ENCODE measurements around the gene HECTD1.

HECTD1 gene

GRCh38 chr14:31229009-31229408 is 21.4 kb upstream of the HECTD1 start:
- TF ChIP-seq CTCF (IDR thresholded peaks at IDR 0.05; ENCODE audit: low read depth, low read length): no peak
- Histone ChIP-seq H3K4me3 (ENCODE audit: low read depth, low read length) (no peak overlapping the region), H3K27me3 (ENCODE audit: insufficient read depth, low read depth, severe bottlenecking) (no peaks in the 10 kb centered on the region), H3K36me3 (no peaks in the 10 kb centered on the region), H3K27ac (no peak overlapping the region), H3K9me3 (ENCODE audit: severe bottlenecking) (no peaks in the 10 kb centered on the region)
- DNase-seq: no peak

GRCh38 chr14:31228533-31228932 is 20.9 kb upstream of the HECTD1 start:
- Histone ChIP-seq H3K36me3 (no peaks in the 10 kb centered on the region), H3K9me3 (ENCODE audit: severe bottlenecking) (no peaks in the 10 kb centered on the region), H3K27ac (no peak overlapping the region), H3K27me3 (ENCODE audit: insufficient read depth, low read depth, severe bottlenecking) (no peaks in the 10 kb centered on the region), H3K4me3 (ENCODE audit: low read depth, low read length) (no peak overlapping the region)
- TF ChIP-seq CTCF (IDR thresholded peaks at IDR 0.05; ENCODE audit: low read depth, low read length): no peak
- no peak for DNase-seq

GRCh38 chr14:31224808-31225207 is 17.2 kb upstream of the HECTD1 start:
- H3K27ac ChIP-seq: no peak overlapping the region
- no peaks in the 10 kb centered on the region for H3K27me3 ChIP-seq (ENCODE audit: insufficient read depth, low read depth, severe bottlenecking)
- H3K9me3 ChIP-seq (ENCODE audit: severe bottlenecking): no peaks in the 10 kb centered on the region
- no peaks in the 10 kb centered on the region for H3K36me3 ChIP-seq
- DNase-seq: no peak
- no peak for TF ChIP-seq CTCF (IDR thresholded peaks at IDR 0.05; ENCODE audit: low read depth, low read length)
- no peak overlapping the region for H3K4me3 ChIP-seq (ENCODE audit: low read depth, low read length)

GRCh38 chr14:31223331-31223730 is 15.7 kb upstream of the HECTD1 start:
- Histone ChIP-seq H3K36me3 (no peaks in the 10 kb centered on the region), H3K27ac (0 out of 2 replicates have a peak overlapping the region, but pooled peaks have one; percentile 26), H3K9me3 (ENCODE audit: severe bottlenecking) (no peaks in the 10 kb centered on the region), H3K4me3 (ENCODE audit: low read depth, low read length) (no peak overlapping the region), H3K27me3 (ENCODE audit: insufficient read depth, low read depth, severe bottlenecking) (no peaks in the 10 kb centered on the region)
- TF ChIP-seq CTCF (IDR thresholded peaks at IDR 0.05; ENCODE audit: low read depth, low read length): no peak
- peak; percentile 67 for DNase-seq

GRCh38 chr14:31222834-31223233 is 15.2 kb upstream of the HECTD1 start:
- Histone ChIP-seq H3K4me3 (ENCODE audit: low read depth, low read length) (no peak overlapping the region), H3K9me3 (ENCODE audit: severe bottlenecking) (no peaks in the 10 kb centered on the region), H3K36me3 (no peaks in the 10 kb centered on the region), H3K27me3 (ENCODE audit: insufficient read depth, low read depth, severe bottlenecking) (no peaks in the 10 kb centered on the region), H3K27ac (no peak overlapping the region)
- no peak for DNase-seq
- no peak for TF ChIP-seq CTCF (IDR thresholded peaks at IDR 0.05; ENCODE audit: low read depth, low read length)

GRCh38 chr14:31221266-31221665 is 13.7 kb upstream of the HECTD1 start:
- no peaks in the 10 kb centered on the region for H3K9me3 ChIP-seq (ENCODE audit: severe bottlenecking)
- no peak overlapping the region for H3K27ac ChIP-seq
- no peak overlapping the region for H3K4me3 ChIP-seq (ENCODE audit: low read depth, low read length)
- H3K36me3 ChIP-seq: no peaks in the 10 kb centered on the region
- no peak for TF ChIP-seq CTCF (IDR thresholded peaks at IDR 0.05; ENCODE audit: low read depth, low read length)
- no peaks in the 10 kb centered on the region for H3K27me3 ChIP-seq (ENCODE audit: insufficient read depth, low read depth, severe bottlenecking)
- no peak for DNase-seq

Data from WERI-Rb-1 (cell line).